Liver (tissue), 9 donors: ENCODE results near the gene EEF1A1. TPM values are rescaled to one million over a fixed set of nuclear protein-coding genes. Genes with fewer than 3 reads are reported as not detected.
A peak's percentile ranks its signal among the peaks of the same experiment; 100 is the strongest.

Source experiments
- DNase-seq: peaks from one replicate; pipeline ENCODE4 v3.0.0-alpha.2; 2017; ENCODE audit warnings: low spot score
- H3K27ac ChIP-seq, 2 donors: one replicate each; pipeline ENCODE4 v1.7.0; 2013; ENCODE audit warnings: inconsistent platforms in 2 of 2, low read length in 2 of 2, control low read depth in 1 of 2, low read depth in 1 of 2, mild to moderate bottlenecking in 1 of 2
- H3K27me3 ChIP-seq, 4 donors: one replicate each; pipeline versions ENCODE4 v1.6.1 to v1.7.0; 2013; ENCODE audit warnings: low read length in 3 of 4, inconsistent platforms in 1 of 4, mild to moderate bottlenecking in 1 of 4, moderate library complexity in 1 of 4; ENCODE audit not compliant: control insufficient read depth in 4 of 4, insufficient read depth in 4 of 4
- H3K36me3 ChIP-seq, 4 donors: one replicate each; pipeline versions ENCODE4 v1.6.1 to v1.7.0; 2013; ENCODE audit warnings: low read length in 3 of 4, mild to moderate bottlenecking in 3 of 4, low read depth in 1 of 4, moderate library complexity in 1 of 4; ENCODE audit not compliant: control insufficient read depth in 4 of 4, insufficient read depth in 3 of 4
- H3K4me1 ChIP-seq, 4 donors: one replicate each; pipeline versions ENCODE4 v1.6.1 to v1.7.0; 2013; ENCODE audit warnings: low read length in 3 of 4, mild to moderate bottlenecking in 3 of 4, moderate library complexity in 1 of 4; ENCODE audit not compliant: control insufficient read depth in 4 of 4, insufficient read depth in 4 of 4
- H3K4me3 ChIP-seq, 3 donors: one replicate each; pipeline versions ENCODE4 v1.6.1 to v1.7.0; 2013; ENCODE audit warnings: low read length in 3 of 3, control low read depth in 1 of 3, low read depth in 1 of 3, mild to moderate bottlenecking in 1 of 3
- H3K9ac ChIP-seq, 2 donors: one replicate each; pipeline ENCODE4 v1.7.0; 2013; ENCODE audit warnings: low read length in 2 of 2, mild to moderate bottlenecking in 2 of 2, moderate library complexity in 2 of 2, control low read depth in 1 of 2, low read depth in 1 of 2
- H3K9me3 ChIP-seq, 4 donors: one replicate each; pipeline versions ENCODE4 v1.6.1 to v1.7.0; 2013; ENCODE audit warnings: low read length in 3 of 4; ENCODE audit not compliant: control insufficient read depth in 4 of 4
- ATF3 ChIP-seq: IDR thresholded peaks from 2 replicates; pipeline ENCODE4 v1.6.1; 2016; ENCODE audit warnings: antibody characterized with exemption
- CTCF ChIP-seq: fragments of 150-350 bp; IDR thresholded peaks from 2 replicates; pipeline ENCODE4 v1.5.1; 2017; ENCODE audit warnings: improper control_type of control experiment, low read depth, low read length; ENCODE audit not compliant: missing input control
- EGR1 ChIP-seq, 2 donors: IDR thresholded peaks; 2 replicates each; pipeline ENCODE4 v1.6.1; 2016 to 2018; ENCODE audit warnings: antibody characterized with exemption in 2 of 2, low read depth in 2 of 2
- FOXA1 ChIP-seq: IDR thresholded peaks from 2 replicates; pipeline ENCODE4 v1.6.1; 2016; ENCODE audit warnings: antibody characterized with exemption
- FOXA2 ChIP-seq: IDR thresholded peaks from 2 replicates; pipeline ENCODE4 v1.6.1; 2016; ENCODE audit warnings: antibody characterized with exemption
- GABPA ChIP-seq, 2 donors: IDR thresholded peaks in 1 of 2; conservative IDR thresholded peaks in 1 of 2; 2 replicates each; pipeline ENCODE4 v1.6.1; 2016; ENCODE audit warnings: antibody characterized with exemption in 2 of 2, mild to moderate bottlenecking in 1 of 2, moderate library complexity in 1 of 2
- HNF4A ChIP-seq, 2 donors: conservative IDR thresholded peaks; 2 replicates each; pipeline ENCODE4 v1.6.1; 2016; ENCODE audit warnings: antibody characterized with exemption in 2 of 2, mild to moderate bottlenecking in 2 of 2
- HNF4G ChIP-seq: IDR thresholded peaks from 2 replicates; pipeline ENCODE4 v1.6.1; 2016; ENCODE audit warnings: antibody characterized with exemption
- JUND ChIP-seq, 2 donors: IDR thresholded peaks; 2 replicates each; pipeline ENCODE4 v1.6.1; 2016; ENCODE audit warnings: antibody characterized with exemption in 2 of 2
- MAX ChIP-seq: IDR thresholded peaks from 2 replicates; pipeline ENCODE4 v1.6.1; 2016; ENCODE audit warnings: antibody characterized with exemption
- NR2F2 ChIP-seq: IDR thresholded peaks from 2 replicates; pipeline ENCODE4 v1.6.1; 2016; ENCODE audit warnings: antibody characterized with exemption
- RAD21 ChIP-seq, 2 donors: IDR thresholded peaks; 2 replicates each; pipeline ENCODE4 v1.6.1; 2016; ENCODE audit warnings: antibody characterized with exemption in 2 of 2, mild to moderate bottlenecking in 2 of 2
- REST ChIP-seq: IDR thresholded peaks from 2 replicates; pipeline ENCODE4 v1.6.1; 2016; ENCODE audit warnings: antibody characterized with exemption, mild to moderate bottlenecking
- RXRA ChIP-seq, 2 donors: IDR thresholded peaks; 2 replicates each; pipeline ENCODE4 v1.6.1; 2017 to 2018; ENCODE audit warnings: antibody characterized with exemption in 2 of 2, mild to moderate bottlenecking in 1 of 2
- SP1 ChIP-seq: IDR thresholded peaks from 2 replicates; pipeline ENCODE4 v1.6.1; 2018; ENCODE audit warnings: antibody characterized with exemption, mild to moderate bottlenecking
- TAF1 ChIP-seq: conservative IDR thresholded peaks from 2 replicates; pipeline ENCODE4 v1.6.1; 2016; ENCODE audit warnings: antibody characterized with exemption, mild to moderate bottlenecking
- YY1 ChIP-seq: IDR thresholded peaks from 2 replicates; pipeline ENCODE4 v1.6.1; 2016; ENCODE audit warnings: antibody characterized with exemption, mild to moderate bottlenecking
- ZBTB33 ChIP-seq: IDR thresholded peaks from 2 replicates; pipeline ENCODE4 v1.6.1; 2016; ENCODE audit warnings: antibody characterized with exemption
- WGBS: extraction: QIAGEN DNeasy Blood & Tissue Kit; methylation state at CpG from one replicate; pipeline ENCODE4 v1.1.7; 2013; 5-methylcytosine and 5-hydroxymethylcytosine counted together
- polyA plus RNA-seq, 2 donors: library from polyadenylated mRNA; stranded (reverse) in 1 of 2; unstranded in 1 of 2; fragments of 200-250 nt in 1 of 2; fragments of >200 nt in 1 of 2; fragmentation: Nextera tagmentation in 1 of 2; extraction: Ambion mirVana in 1 of 2; gene quantifications; one replicate each; pipeline versions ENCODE4 v1.2.1 to v1.2.3, GENCODE V29; 2013 to 2015
- total RNA-seq, 2 donors: library from RNA; depleted of rRNA; stranded (reverse); fragments of >200 nt; gene quantifications; one replicate each; pipeline ENCODE4 v1.2.3, GENCODE V29; 2014
- donor health status: healthy.
- donor health status: healthy.
- donor health status: healthy.
- donor health status: healthy.
- donor health status: healthy.

The EEF1A1 gene
- total RNA-seq = 1,000 to 10,000 TPM; 4,078 to 7,379 TPM
- polyA plus RNA-seq = 1,000 to 10,000 TPM; 1,383 to 2,991 TPM

- H3K27ac ChIP-seq = peak within 1 kb of the TSS; percentile 97 to 99
- DNase-seq = peak; percentile 96
- H3K4me1 ChIP-seq = peaks cover 3 to 50% (median 22%) of the 10 kb centered on the region in 4 donors
- peak within 1 kb of the TSS; percentile 84 to 95 (median 87) for H3K4me3 ChIP-seq
- peak within 1 kb of the TSS; percentile 97 to 100 for H3K9ac ChIP-seq
- no peaks in the 10 kb centered on the region for H3K27me3 ChIP-seq
- H3K36me3 ChIP-seq = peaks cover 8 to 30% (median 23%) of the 10 kb centered on the region in 4 donors
- H3K9me3 ChIP-seq = no peaks in the 10 kb centered on the region
- under 1% methylated on average over 53 of the region's 53 CpGs for WGBS
- peak; percentile 56 for TF ChIP-seq FOXA2
- TF ChIP-seq EGR1 (IDR thresholded peaks at IDR 0.05; ENCODE audit: low read depth in 2 of 2) = peak; percentile 93 to 99
- peak; percentile 43 to 62 for TF ChIP-seq RAD21 (IDR thresholded peaks at IDR 0.05)
- TF ChIP-seq MAX = peak; percentile 85
- no peak for TF ChIP-seq GABPA (IDR thresholded peaks at IDR 0.05 in 1 of 2, conservative IDR thresholded peaks at IDR 0.05 in 1 of 2)
- peak; percentile 68 to 72 for TF ChIP-seq RXRA (IDR thresholded peaks at IDR 0.05)
- TF ChIP-seq HNF4G = no peak
- TF ChIP-seq FOXA1 = peak; percentile 85
- TF ChIP-seq YY1 = peak; percentile 82
- peak; percentile 95 for TF ChIP-seq SP1
- TF ChIP-seq REST = peak; percentile 97
- peak; percentile 100 for TF ChIP-seq TAF1
- peak; percentile 52 to 86 for TF ChIP-seq JUND (IDR thresholded peaks at IDR 0.05)
- peak; percentile 47 for TF ChIP-seq NR2F2
- peak; percentile 92 for TF ChIP-seq ZBTB33
- TF ChIP-seq CTCF = no peak
- TF ChIP-seq HNF4A (conservative IDR thresholded peaks at IDR 0.05) = peak; percentile 27 to 49
- peak; percentile 77 for TF ChIP-seq ATF3
Observed at GRCh38 chr6:73520688-73521350, at the start of gene EEF1A1. Gene EEF1A1 (minus strand): TSS chr6:73521032. CDS start chr6:73520026, 1,006 bp downstream.
